22Rv1 (cell line): ENCODE results near the gene MFGE8.

Experiments used
- ZFX ChIP-seq: fragments of 450-650 bp; IDR thresholded peaks from 2 replicates; pipeline ENCODE4 v1.6.1; 2017; ENCODE audit warnings: antibody characterized with exemption, borderline replicate concordance
- TF ChIP-seq, protein P1 (sequence below): fragments of 450-650 bp; IDR thresholded peaks from 2 replicates; pipeline ENCODE4 v1.5.1; 2017; ENCODE audit warnings: mild to moderate bottlenecking

- TF ChIP-seq, protein P1, sequence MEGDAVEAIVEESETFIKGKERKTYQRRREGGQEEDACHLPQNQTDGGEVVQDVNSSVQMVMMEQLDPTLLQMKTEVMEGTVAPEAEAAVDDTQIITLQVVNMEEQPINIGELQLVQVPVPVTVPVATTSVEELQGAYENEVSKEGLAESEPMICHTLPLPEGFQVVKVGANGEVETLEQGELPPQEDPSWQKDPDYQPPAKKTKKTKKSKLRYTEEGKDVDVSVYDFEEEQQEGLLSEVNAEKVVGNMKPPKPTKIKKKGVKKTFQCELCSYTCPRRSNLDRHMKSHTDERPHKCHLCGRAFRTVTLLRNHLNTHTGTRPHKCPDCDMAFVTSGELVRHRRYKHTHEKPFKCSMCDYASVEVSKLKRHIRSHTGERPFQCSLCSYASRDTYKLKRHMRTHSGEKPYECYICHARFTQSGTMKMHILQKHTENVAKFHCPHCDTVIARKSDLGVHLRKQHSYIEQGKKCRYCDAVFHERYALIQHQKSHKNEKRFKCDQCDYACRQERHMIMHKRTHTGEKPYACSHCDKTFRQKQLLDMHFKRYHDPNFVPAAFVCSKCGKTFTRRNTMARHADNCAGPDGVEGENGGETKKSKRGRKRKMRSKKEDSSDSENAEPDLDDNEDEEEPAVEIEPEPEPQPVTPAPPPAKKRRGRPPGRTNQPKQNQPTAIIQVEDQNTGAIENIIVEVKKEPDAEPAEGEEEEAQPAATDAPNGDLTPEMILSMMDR: peak; percentile 96
- no peak for TF ChIP-seq ZFX
Measured at GRCh38 chr15:88904624-88905327, 8.4 kb downstream of the MFGE8 start.
